ENCODE measurements around the gene CELF4.

The CELF4 gene

DNA sequence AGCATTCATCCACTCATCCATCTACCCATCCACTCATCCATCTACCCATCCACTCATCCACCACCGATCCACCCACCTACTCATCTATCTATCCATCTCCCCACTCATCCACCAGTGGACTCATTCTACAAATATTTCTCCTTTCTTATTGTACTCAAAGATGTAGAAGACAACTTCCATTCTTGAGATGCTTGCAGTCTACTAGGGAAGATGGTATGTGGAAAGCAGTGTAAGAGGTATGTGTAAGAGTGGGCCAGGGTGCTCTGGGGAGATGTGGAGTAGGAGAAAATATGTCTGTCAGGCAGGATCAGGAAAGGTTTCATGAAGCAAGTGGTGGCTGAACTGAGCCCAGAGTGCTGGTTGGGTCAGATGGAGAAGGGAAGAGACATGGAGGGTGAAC, 150.8 kb downstream of the CELF4 start:
- DNase-seq (ENCODE audit: insufficient read length, low spot score) (no peak), FAIRE-seq (no peak)
- TF ChIP-seq SPI1 (IDR thresholded peaks at IDR 0.05; ENCODE audit: low read depth, low read length), result no peak
- no peak for TF ChIP-seq PAX5 (IDR thresholded peaks at IDR 0.05; ENCODE audit: insufficient read depth, low read length, severe bottlenecking)
- TF ChIP-seq POLR2A (IDR thresholded peaks at IDR 0.05; ENCODE audit: low read depth, low read length), result no peak
- TF ChIP-seq POU2F2 (IDR thresholded peaks at IDR 0.05; ENCODE audit: low read depth, low read length), result no peak
- no peak for TF ChIP-seq POLR2AphosphoS5 (IDR thresholded peaks at IDR 0.05; ENCODE audit: low read depth, low read length)
- TF ChIP-seq TAF1 (IDR thresholded peaks at IDR 0.05; ENCODE audit: low read depth, low read length), result no peak

DNA sequence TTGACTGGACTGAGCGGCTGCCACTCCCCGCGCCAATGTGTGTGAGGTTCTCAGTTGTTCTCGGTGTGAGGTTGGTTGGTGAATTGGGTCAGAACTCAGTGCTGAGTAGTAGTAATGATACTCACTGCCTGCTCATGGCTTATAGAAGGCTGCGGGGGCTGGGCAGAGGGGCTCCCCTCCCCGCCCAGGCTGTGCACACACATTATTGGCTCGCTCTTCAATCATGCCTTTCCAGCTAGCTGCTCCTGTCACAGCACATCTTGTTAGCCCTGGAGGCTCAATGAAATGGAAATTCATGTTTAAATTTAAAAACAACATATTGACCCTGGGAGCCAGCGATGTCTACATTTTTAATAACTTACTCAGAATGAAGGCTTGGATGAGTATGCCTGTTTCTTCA, 152.8 kb downstream of the CELF4 start:
- DNase-seq (ENCODE audit: insufficient read length, low spot score), result no peak

DNA sequence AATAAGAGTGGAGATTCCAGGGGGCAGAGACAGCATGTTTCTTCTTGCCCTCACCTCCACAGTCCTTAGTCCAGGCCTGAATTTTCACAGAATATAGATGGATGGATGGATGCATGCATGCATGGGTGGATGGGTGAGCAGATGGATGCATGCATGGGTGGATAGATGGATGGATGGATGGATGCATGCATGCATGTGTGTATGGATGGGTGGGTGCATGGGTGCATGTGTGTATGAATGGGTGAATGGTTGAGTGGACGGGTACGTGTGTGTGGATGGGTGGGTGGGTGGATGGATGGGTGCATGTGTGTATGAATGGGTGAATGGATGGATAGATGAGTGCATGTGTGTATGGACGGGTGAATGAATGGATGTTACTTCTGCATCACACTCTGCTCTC, 153.3 kb downstream of the CELF4 start:
- FAIRE-seq (no peak), DNase-seq (ENCODE audit: insufficient read length, low spot score) (no peak)
- TF ChIP-seq POLR2AphosphoS5 (IDR thresholded peaks at IDR 0.05; ENCODE audit: low read depth, low read length), result no peak
- no peak for TF ChIP-seq SPI1 (IDR thresholded peaks at IDR 0.05; ENCODE audit: low read depth, low read length)
- no peak for TF ChIP-seq TAF1 (IDR thresholded peaks at IDR 0.05; ENCODE audit: low read depth, low read length)
- TF ChIP-seq POU2F2 (IDR thresholded peaks at IDR 0.05; ENCODE audit: low read depth, low read length), result no peak
- TF ChIP-seq POLR2A (IDR thresholded peaks at IDR 0.05; ENCODE audit: low read depth, low read length), result no peak
- no peak for TF ChIP-seq PAX5 (IDR thresholded peaks at IDR 0.05; ENCODE audit: insufficient read depth, low read length, severe bottlenecking)

More for the DNA sequence above, 152.8 kb downstream of the CELF4 start:
- no peak for FAIRE-seq
- no peak for TF ChIP-seq POU2F2 (IDR thresholded peaks at IDR 0.05; ENCODE audit: low read depth, low read length)
- TF ChIP-seq TAF1 (IDR thresholded peaks at IDR 0.05; ENCODE audit: low read depth, low read length), result no peak
- TF ChIP-seq PAX5 (IDR thresholded peaks at IDR 0.05; ENCODE audit: insufficient read depth, low read length, severe bottlenecking), result no peak
- TF ChIP-seq SPI1 (IDR thresholded peaks at IDR 0.05; ENCODE audit: low read depth, low read length), result no peak
- TF ChIP-seq POLR2AphosphoS5 (IDR thresholded peaks at IDR 0.05; ENCODE audit: low read depth, low read length), result no peak
- TF ChIP-seq POLR2A (IDR thresholded peaks at IDR 0.05; ENCODE audit: low read depth, low read length), result no peak

DNA sequence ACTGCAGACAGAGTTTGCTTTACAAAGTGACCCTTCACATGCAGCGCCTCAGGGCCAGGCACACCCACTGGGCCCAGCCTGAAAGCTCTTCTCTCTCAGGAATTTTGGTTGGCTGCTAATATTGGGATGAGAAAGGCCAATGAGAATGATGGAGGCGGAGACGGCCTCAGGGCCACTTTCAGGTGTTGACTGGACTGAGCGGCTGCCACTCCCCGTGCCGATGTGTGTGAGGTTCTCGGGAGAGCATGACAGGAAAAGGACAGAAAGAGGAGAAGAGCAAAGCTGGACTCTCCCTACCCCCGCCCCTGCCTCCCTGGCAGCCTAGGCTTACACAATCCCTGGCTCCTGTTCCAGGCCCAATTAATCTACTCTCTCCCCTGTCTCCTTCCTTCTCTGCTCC, 155.7 kb downstream of the CELF4 start:
- TF ChIP-seq SPI1 (IDR thresholded peaks at IDR 0.05; ENCODE audit: low read depth, low read length) (no peak), PAX5 (IDR thresholded peaks at IDR 0.05; ENCODE audit: insufficient read depth, low read length, severe bottlenecking) (no peak), POU2F2 (IDR thresholded peaks at IDR 0.05; ENCODE audit: low read depth, low read length) (no peak), TAF1 (IDR thresholded peaks at IDR 0.05; ENCODE audit: low read depth, low read length) (no peak), POLR2AphosphoS5 (IDR thresholded peaks at IDR 0.05; ENCODE audit: low read depth, low read length) (no peak), POLR2A (IDR thresholded peaks at IDR 0.05; ENCODE audit: low read depth, low read length) (no peak)
- FAIRE-seq, result no peak
- DNase-seq (ENCODE audit: insufficient read length, low spot score), result no peak

DNA sequence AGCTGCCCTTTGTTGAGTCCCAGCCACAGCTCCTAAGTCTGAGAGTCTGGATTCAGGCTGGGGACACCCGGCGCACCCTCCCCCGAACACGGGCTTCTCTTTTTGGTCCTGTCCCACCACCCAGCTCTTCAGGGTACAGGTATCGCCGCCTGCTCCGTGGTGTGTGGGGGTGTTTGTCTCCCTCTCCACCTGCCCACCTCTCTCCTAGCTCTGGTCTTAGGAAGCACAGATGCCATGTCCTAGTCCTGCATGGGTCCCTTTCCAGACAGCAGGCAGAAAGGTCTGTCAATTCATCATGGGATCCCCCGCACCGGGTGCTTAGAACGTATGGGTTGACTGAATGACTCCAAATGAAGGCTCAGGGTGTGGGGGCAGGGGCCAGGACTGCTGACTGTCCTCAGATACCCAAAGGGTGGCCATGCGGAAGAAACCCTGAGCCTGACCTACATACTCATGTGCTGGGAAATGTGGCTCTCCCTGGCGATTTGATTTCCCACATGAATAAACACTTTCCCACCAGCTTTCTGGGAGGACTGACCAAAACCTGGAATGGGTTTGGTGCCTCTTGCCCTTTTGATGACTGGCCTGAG, 156.8 kb downstream of the CELF4 start:
- TF ChIP-seq POLR2A (IDR thresholded peaks at IDR 0.05; ENCODE audit: low read depth, low read length) (no peak), POU2F2 (IDR thresholded peaks at IDR 0.05; ENCODE audit: low read depth, low read length) (no peak), POLR2AphosphoS5 (IDR thresholded peaks at IDR 0.05; ENCODE audit: low read depth, low read length) (no peak), PAX5 (IDR thresholded peaks at IDR 0.05; ENCODE audit: insufficient read depth, low read length, severe bottlenecking) (no peak), SPI1 (IDR thresholded peaks at IDR 0.05; ENCODE audit: low read depth, low read length) (no peak), TAF1 (IDR thresholded peaks at IDR 0.05; ENCODE audit: low read depth, low read length) (no peak)
- no peak for FAIRE-seq

DNA sequence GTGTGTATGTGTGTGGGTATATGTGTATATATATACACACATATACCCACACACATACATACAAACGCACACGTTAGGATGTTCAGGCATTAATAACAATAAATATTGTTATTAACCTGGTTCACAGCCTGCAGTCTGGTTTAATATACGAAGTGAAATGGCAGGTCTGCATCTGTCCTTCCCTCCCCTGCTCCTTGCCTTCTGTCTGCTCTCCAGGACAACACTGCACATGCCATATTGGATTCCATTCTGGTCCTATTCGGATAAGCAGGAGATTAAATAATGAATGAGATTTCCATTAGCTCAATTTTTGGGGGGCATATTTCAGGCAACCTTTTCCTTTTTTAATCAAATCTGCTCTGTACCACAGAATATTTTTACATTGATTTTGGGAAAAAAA, 158.0 kb downstream of the CELF4 start:
- TF ChIP-seq TAF1 (IDR thresholded peaks at IDR 0.05; ENCODE audit: low read depth, low read length) (no peak), SPI1 (IDR thresholded peaks at IDR 0.05; ENCODE audit: low read depth, low read length) (no peak), POLR2A (IDR thresholded peaks at IDR 0.05; ENCODE audit: low read depth, low read length) (no peak), POLR2AphosphoS5 (IDR thresholded peaks at IDR 0.05; ENCODE audit: low read depth, low read length) (no peak)
- FAIRE-seq (no peak), DNase-seq (ENCODE audit: insufficient read length, low spot score) (no peak)

More for the DNA sequence above, 156.8 kb downstream of the CELF4 start:
- DNase-seq (ENCODE audit: insufficient read length, low spot score), result no peak

DNA sequence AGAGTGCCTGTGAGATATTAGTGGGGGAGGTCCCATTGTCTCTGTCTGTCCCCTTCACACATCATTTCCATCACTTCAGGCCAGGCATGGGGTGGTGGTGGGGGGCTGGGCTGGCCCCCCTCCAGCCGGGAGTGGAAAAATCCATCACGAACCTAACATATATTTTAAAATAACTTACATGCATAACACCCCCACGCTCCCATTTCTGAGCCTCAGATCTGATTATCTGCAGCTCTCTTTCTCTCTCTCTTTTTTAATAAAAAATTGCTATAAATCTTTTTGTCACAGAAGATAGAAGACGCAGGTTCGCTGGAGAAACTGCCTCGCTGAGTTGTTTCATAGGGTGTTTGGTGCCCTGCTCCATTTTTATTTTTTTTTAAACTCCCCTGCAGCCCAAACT, 159.8 kb downstream of the CELF4 start:
- FAIRE-seq (no peak), DNase-seq (ENCODE audit: insufficient read length, low spot score) (no peak)
- no peak for TF ChIP-seq TAF1 (IDR thresholded peaks at IDR 0.05; ENCODE audit: low read depth, low read length)
- TF ChIP-seq POU2F2 (IDR thresholded peaks at IDR 0.05; ENCODE audit: low read depth, low read length), result no peak
- TF ChIP-seq POLR2AphosphoS5 (IDR thresholded peaks at IDR 0.05; ENCODE audit: low read depth, low read length), result no peak
- TF ChIP-seq SPI1 (IDR thresholded peaks at IDR 0.05; ENCODE audit: low read depth, low read length), result no peak

DNA sequence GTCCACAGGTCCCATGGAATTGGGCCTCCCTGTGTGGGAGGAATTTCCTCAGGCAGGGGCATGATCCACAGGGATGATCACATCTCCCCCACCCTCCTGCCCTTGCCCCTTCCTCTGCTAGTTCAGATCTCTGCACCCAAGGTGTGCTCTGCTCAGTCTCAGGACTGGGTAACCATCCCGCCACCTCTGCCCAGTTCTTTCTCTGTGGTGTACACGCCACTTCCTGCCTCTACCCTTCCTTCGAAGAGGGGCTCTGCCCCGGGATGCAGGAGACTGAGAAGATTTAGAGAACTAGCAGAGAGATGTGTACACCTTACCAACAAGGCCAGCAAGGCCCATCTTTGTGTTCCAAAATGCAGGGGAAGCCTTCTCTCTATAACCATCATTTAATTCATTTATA, 160.4 kb downstream of the CELF4 start:
- DNase-seq (ENCODE audit: insufficient read length, low spot score), result no peak
- no peak for FAIRE-seq
- TF ChIP-seq POU2F2 (IDR thresholded peaks at IDR 0.05; ENCODE audit: low read depth, low read length), result no peak
- no peak for TF ChIP-seq POLR2A (IDR thresholded peaks at IDR 0.05; ENCODE audit: low read depth, low read length)
- no peak for TF ChIP-seq SPI1 (IDR thresholded peaks at IDR 0.05; ENCODE audit: low read depth, low read length)
- no peak for TF ChIP-seq TAF1 (IDR thresholded peaks at IDR 0.05; ENCODE audit: low read depth, low read length)
- TF ChIP-seq PAX5 (IDR thresholded peaks at IDR 0.05; ENCODE audit: insufficient read depth, low read length, severe bottlenecking), result no peak
- no peak for TF ChIP-seq POLR2AphosphoS5 (IDR thresholded peaks at IDR 0.05; ENCODE audit: low read depth, low read length)

DNA sequence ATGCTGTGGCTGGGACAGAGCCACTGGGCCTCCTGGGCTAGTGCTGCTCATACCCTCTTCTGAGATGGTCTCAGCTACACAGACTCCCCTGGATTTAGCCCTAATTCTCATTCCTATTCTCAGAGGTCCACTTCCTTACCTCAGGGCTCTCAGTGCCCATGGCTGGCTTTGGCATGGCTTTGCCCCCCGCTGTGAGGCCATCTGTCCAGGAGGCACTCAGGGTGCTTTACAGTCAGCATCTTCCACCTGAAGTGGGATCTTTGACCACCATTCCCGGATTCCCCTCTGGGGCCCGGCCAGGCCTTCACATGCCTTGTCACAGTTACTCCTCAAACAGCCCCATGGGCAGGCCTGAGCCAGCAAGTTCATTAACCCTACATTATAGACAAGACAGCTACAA, 161.8 kb downstream of the CELF4 start:
- TF ChIP-seq POU2F2 (IDR thresholded peaks at IDR 0.05; ENCODE audit: low read depth, low read length), result no peak
- no peak for TF ChIP-seq PAX5 (IDR thresholded peaks at IDR 0.05; ENCODE audit: insufficient read depth, low read length, severe bottlenecking)
- TF ChIP-seq POLR2A (IDR thresholded peaks at IDR 0.05; ENCODE audit: low read depth, low read length), result no peak
- TF ChIP-seq SPI1 (IDR thresholded peaks at IDR 0.05; ENCODE audit: low read depth, low read length), result no peak
- no peak for TF ChIP-seq POLR2AphosphoS5 (IDR thresholded peaks at IDR 0.05; ENCODE audit: low read depth, low read length)
- TF ChIP-seq TAF1 (IDR thresholded peaks at IDR 0.05; ENCODE audit: low read depth, low read length), result no peak
- FAIRE-seq, result no peak
- DNase-seq (ENCODE audit: insufficient read length, low spot score), result no peak

Measured in GM12891 (cell line).